Measurements from ENCODE around the gene ZNF185. TPM values are rescaled to one million over a fixed set of nuclear protein-coding genes. Genes with fewer than 3 reads are reported as not detected.

Gene ZNF185
- total RNA-seq, 1 donor from 2014 or later = 31.8 TPM

DNA sequence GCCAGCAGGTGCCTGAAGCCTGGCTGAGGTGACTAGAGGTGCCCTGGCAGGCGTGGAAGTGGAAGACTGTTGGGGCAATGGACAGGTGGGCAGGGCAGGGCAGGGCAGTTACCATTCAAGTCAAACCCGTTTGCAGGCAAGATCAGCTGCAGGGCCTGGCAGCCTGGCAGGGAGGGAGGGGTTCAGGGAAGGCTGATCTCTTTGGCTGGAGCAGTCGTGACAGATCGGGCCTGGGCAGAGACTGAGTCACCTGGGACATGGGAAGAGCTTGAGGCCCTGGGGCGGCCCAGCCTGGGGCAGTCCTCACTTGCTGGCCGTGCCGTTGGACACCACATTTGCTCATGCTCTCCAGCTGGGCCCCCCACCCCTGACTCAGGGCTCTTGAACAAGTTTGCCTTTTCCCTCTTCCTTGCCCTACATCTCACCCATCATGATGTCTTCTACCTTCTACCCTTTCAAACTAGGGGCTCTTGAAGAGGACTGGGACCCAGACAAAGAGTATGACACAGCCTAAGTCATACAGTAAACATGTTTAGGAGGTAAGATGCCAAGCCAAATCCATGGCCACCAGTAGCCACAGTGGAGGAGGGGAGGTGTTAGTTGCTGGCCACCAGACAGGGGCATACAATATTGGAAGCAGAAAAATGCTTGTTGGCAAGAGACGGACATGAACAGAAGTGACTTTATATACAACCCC is 2.0 kb upstream of the ZNF185 start:
- H3K4me1 Mint-ChIP-seq = peaks cover 21% of the 10 kb centered on the region
- peak overlapping the region; percentile 52 for H3K27ac Mint-ChIP-seq
- DNase-seq (ENCODE audit: low spot score in 2 of 2, unreplicated experiment in 2 of 2) = no peak
- TF ChIP-seq, protein P1, sequence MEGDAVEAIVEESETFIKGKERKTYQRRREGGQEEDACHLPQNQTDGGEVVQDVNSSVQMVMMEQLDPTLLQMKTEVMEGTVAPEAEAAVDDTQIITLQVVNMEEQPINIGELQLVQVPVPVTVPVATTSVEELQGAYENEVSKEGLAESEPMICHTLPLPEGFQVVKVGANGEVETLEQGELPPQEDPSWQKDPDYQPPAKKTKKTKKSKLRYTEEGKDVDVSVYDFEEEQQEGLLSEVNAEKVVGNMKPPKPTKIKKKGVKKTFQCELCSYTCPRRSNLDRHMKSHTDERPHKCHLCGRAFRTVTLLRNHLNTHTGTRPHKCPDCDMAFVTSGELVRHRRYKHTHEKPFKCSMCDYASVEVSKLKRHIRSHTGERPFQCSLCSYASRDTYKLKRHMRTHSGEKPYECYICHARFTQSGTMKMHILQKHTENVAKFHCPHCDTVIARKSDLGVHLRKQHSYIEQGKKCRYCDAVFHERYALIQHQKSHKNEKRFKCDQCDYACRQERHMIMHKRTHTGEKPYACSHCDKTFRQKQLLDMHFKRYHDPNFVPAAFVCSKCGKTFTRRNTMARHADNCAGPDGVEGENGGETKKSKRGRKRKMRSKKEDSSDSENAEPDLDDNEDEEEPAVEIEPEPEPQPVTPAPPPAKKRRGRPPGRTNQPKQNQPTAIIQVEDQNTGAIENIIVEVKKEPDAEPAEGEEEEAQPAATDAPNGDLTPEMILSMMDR (IDR thresholded peaks at IDR 0.05; ENCODE audit: unreplicated experiment) = no peak
- H3K27me3 Mint-ChIP-seq (ENCODE audit: low read depth) = no peaks in the 10 kb centered on the region
- no peaks in the 10 kb centered on the region for H3K36me3 Mint-ChIP-seq
- no peak overlapping the region for H3K4me3 Mint-ChIP-seq
- peaks cover 17% of the 10 kb centered on the region for H3K9me3 Mint-ChIP-seq

DNA sequence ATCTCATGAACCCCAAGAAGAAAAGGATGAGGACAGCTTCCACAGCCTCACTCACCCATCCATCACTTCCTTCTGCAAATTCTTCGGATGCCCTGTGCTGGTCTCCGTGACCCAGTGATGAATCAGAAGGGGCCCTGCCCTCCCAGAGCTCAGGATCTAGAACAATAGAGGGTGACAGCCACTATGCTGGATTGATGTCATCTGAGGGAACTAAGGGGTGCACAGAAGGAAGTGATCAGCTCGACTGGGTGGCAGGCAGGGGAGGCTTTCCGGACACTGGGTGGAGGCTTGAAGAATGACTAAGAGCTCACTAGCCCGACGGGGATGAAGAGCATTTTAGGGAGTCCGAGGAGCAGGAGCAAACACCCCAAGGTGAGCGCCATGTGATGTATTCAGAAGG is 1.4 kb upstream of the ZNF185 start:
- peak overlapping the region; percentile 77 for H3K27ac Mint-ChIP-seq
- H3K4me1 Mint-ChIP-seq = peaks cover 23% of the 10 kb centered on the region
- no peaks in the 10 kb centered on the region for H3K27me3 Mint-ChIP-seq (ENCODE audit: low read depth)
- peaks cover 14% of the 10 kb centered on the region for H3K9me3 Mint-ChIP-seq
- no peak for DNase-seq (ENCODE audit: low spot score in 2 of 2, unreplicated experiment in 2 of 2)
- TF ChIP-seq, protein P1 (IDR thresholded peaks at IDR 0.05; ENCODE audit: unreplicated experiment) = no peak
- peak overlapping the region; percentile 51 for H3K4me3 Mint-ChIP-seq
- no peaks in the 10 kb centered on the region for H3K36me3 Mint-ChIP-seq

DNA sequence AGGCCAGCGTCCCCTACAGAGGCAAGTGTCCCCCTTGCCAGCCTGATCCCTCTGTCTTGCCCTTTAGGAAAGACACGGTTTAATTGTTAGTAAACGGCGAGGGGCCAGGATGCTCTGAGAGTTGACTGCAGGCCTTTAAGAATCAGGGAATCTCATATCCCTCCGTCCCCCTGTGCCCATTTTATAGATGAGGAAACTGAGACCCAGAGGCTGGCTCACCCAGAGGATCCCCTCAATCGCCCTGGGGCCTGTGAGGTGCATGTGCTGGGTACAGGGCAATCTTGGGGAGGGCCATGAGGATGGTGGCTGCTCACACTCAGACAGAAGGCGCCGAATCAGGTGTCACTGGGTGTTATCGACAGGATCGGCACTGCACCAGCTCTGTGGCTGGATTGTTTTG is 575 bp downstream of the ZNF185 start:
- no peak for DNase-seq (ENCODE audit: low spot score in 2 of 2, unreplicated experiment in 2 of 2)
- Mint-ChIP-seq H3K27me3 (ENCODE audit: low read depth) (no peaks in the 10 kb centered on the region), H3K36me3 (no peaks in the 10 kb centered on the region), H3K4me1 (peaks cover 29% of the 10 kb centered on the region), H3K27ac (no peak overlapping the region), H3K9me3 (peaks cover 16% of the 10 kb centered on the region), H3K4me3 (peak overlapping the region; percentile 54)
- TF ChIP-seq, protein P1 (IDR thresholded peaks at IDR 0.05; ENCODE audit: unreplicated experiment) = no peak

DNA sequence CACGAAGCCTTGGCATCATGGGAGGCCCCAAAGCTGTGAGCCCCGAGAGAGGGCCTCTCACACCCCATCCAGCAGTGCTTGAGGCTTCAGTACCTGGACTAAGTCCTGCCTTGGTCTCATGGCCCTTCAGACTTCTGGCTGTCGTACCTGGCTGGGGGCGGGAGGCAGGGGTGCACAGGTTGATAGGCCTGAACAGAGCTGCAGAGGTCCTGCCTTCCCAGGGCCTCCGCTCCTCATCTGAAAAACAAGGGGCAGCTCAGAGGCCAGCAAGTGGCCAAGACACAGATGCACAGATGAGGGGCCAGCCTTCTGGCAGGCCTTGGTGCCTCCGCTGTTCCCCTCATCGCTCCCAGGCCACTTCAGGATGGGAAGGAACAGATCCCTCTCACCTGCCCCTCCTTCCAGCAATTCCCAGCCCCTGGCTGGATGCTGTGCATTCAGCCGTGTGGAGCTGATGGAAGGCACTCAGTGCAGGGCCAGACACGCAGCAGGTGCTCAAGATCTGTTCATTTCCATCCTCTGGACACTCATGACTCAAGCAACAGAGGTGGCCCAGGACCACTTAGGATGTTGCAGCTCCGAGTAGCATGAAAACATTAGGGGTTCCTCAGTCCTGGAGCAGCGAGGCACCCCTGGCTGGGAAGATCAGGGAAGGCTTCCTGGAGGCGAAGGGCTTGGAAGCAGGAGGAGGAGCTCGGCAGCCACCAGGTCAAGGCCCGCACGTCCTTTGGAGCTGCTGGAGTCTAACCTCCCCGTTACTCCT is 1.4 kb downstream of the ZNF185 start:
- no peak for DNase-seq (ENCODE audit: low spot score in 2 of 2, unreplicated experiment in 2 of 2)
- TF ChIP-seq, protein P1 (IDR thresholded peaks at IDR 0.05; ENCODE audit: unreplicated experiment) = no peak
- peak overlapping the region; percentile 54 for H3K4me3 Mint-ChIP-seq
- H3K27ac Mint-ChIP-seq = no peak overlapping the region
- no peaks in the 10 kb centered on the region for H3K27me3 Mint-ChIP-seq (ENCODE audit: low read depth)
- H3K36me3 Mint-ChIP-seq = no peaks in the 10 kb centered on the region
- H3K9me3 Mint-ChIP-seq = peaks cover 16% of the 10 kb centered on the region
- peaks cover 25% of the 10 kb centered on the region for H3K4me1 Mint-ChIP-seq

DNA sequence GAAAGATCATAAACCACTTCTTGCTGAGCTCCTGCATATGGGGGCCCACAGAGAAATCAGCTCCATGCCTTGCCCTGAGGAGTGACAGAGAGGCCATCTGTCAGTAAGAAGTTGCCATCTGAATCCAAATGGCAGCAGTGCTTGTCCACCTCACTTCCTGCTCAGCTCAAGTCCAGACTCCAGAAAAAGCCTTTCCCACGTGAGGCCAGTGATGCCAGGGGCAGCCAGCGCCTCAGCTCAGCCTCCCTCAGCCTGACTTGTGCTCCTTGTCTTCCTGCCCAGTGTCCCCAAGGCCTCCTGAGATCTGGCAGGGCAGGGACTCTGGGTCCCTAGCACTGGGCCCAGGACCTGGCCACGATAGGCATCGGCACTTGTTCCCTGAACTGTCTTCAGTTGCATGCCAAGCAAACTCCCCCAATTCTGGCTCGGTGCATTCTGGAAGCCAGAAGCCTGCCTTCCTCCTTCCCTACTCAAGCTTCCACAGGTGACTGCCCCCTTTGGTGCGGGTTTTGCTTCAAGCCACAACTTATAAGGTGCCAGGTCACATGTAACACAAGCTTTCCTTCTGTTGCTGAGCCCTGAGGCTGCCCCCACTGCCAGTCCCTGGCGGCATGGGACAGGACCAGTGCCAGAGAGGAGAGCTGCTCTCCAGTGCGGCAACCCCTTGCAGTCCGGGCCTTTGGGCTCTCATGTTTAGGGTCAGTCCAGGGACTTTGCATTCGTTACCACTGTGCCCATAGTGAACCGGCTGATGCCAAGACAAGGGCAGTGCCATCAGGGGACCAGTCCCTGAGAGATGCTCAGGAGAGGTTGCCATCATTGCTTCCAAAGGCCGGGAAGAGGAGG is 2.2 kb downstream of the ZNF185 start:
- Mint-ChIP-seq H3K36me3 (no peaks in the 10 kb centered on the region), H3K9me3 (peaks cover 16% of the 10 kb centered on the region), H3K27me3 (ENCODE audit: low read depth) (no peaks in the 10 kb centered on the region), H3K27ac (peak overlapping the region; percentile 30), H3K4me3 (no peak overlapping the region), H3K4me1 (peaks cover 27% of the 10 kb centered on the region)
- TF ChIP-seq, protein P1 (IDR thresholded peaks at IDR 0.05; ENCODE audit: unreplicated experiment) = no peak
- no peak for DNase-seq (ENCODE audit: low spot score in 2 of 2, unreplicated experiment in 2 of 2)

All from mesothelial cell of epicardium (in vitro differentiated cells).